Effector memory CD4-positive, alpha-beta T cell (primary cell): ENCODE measurements around the gene EFCAB11.

Experiments
- DNase-seq, 3 donors: peaks; one replicate each; pipeline ENCODE4 v3.0.0-alpha.2; 2020
- H3K27ac ChIP-seq: 2 replicates; pipeline ENCODE4 v1.7.0; 2013; ENCODE audit warnings: mild to moderate bottlenecking, low read length, moderate library complexity; ENCODE audit not compliant: insufficient read depth, poor library complexity, severe bottlenecking
- H3K27me3 ChIP-seq: replicated peaks from 2 replicates; pipeline ENCODE4 v1.7.0; 2013; ENCODE audit warnings: mild to moderate bottlenecking, low read length; ENCODE audit not compliant: insufficient read depth, control insufficient read depth, poor library complexity, severe bottlenecking
- H3K36me3 ChIP-seq: 2 replicates; pipeline ENCODE4 v1.7.0; 2013; ENCODE audit warnings: mild to moderate bottlenecking, low read length, moderate library complexity; ENCODE audit not compliant: control insufficient read depth, insufficient read depth
- H3K4me1 ChIP-seq: 2 replicates; pipeline ENCODE4 v1.7.0; 2013; ENCODE audit warnings: low read length, mild to moderate bottlenecking; ENCODE audit not compliant: control insufficient read depth, insufficient read depth, poor library complexity, severe bottlenecking
- H3K4me3 ChIP-seq: 2 replicates; pipeline ENCODE4 v1.7.0; 2013; ENCODE audit warnings: low read length, low read depth, mild to moderate bottlenecking; ENCODE audit not compliant: insufficient read depth, poor library complexity, severe bottlenecking
- H3K9me3 ChIP-seq: 2 replicates; pipeline ENCODE4 v1.7.0; 2013; ENCODE audit warnings: mild to moderate bottlenecking, low read length, moderate library complexity; ENCODE audit not compliant: control insufficient read depth

The EFCAB11 gene

DNA sequence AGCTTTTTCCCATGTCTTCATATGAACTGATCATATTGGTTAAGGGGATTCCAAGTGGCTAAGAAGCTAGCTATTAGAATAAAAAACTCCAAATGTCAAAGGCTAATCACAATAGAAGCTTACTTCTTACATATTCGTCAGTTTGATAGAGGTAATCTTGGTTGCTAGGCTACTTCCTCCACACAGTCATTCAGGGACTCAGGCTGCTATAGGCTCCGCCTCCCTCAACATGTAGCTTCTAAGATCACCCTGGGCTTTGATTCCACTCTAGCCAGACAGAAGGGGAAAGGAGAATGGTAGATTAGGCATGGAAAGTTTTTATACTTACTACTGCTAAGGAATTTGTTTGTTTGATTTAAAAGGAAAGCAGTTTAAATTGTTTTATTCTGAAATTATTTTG, 207.9 kb downstream of the EFCAB11 start:
- Histone ChIP-seq H3K36me3 (no peaks in the 10 kb centered on the region), H3K27me3 (no peaks in the 10 kb centered on the region)

GRCh38 chr14:89746135-89746534, 208.4 kb downstream of the EFCAB11 start:
- H3K4me1 ChIP-seq = peaks cover 2% of the 10 kb centered on the region
- no peaks in the 10 kb centered on the region for H3K9me3 ChIP-seq
- H3K4me3 ChIP-seq = no peak overlapping the region
- H3K36me3 ChIP-seq = no peaks in the 10 kb centered on the region
- DNase-seq = no peak
- no peaks in the 10 kb centered on the region for H3K27me3 ChIP-seq
- no peak overlapping the region for H3K27ac ChIP-seq

More for the DNA sequence above, 207.9 kb downstream of the EFCAB11 start:
- Histone ChIP-seq H3K4me3 (no peak overlapping the region), H3K27ac (no peak overlapping the region), H3K9me3 (no peaks in the 10 kb centered on the region), H3K4me1 (peaks cover 5% of the 10 kb centered on the region)
- DNase-seq = no peak
